ENCODE measurements around the gene PTP4A2. TPM values are rescaled to one million over a fixed set of nuclear protein-coding genes. Genes with fewer than 3 reads are reported as not detected.
A peak's percentile ranks its signal among the peaks of the same experiment; 100 is the strongest.

Gene PTP4A2
- total and polyA plus RNA-seq, 10 of the 15 experiments (the other 5 are each of a cell fraction or from before 2014, with no cell fraction given), result 180 to 909 (median 375) TPM

GRCh38 chr1:31944205-31945089 lies 6.3 kb upstream of the PTP4A2 start (continued):
- TF ChIP-seq SKIL (IDR thresholded peaks at IDR 0.05; ENCODE audit: low read depth, poor library complexity, severe bottlenecking), result peak; percentile 8
- no peak for TF ChIP-seq ASH2L (IDR thresholded peaks at IDR 0.05; ENCODE audit: borderline replicate concordance, low read depth)
- TF ChIP-seq MYC (IDR thresholded peaks at IDR 0.05; ENCODE audit: insufficient read depth, insufficient read length, insufficient replicate concordance, low read length, severe bottlenecking), result no peak
- peak; percentile 78 for TF ChIP-seq SP1 (IDR thresholded peaks at IDR 0.05; ENCODE audit: low read depth, low read length)
- peak; percentile 94 for TF ChIP-seq POU2F2 (IDR thresholded peaks at IDR 0.05; ENCODE audit: borderline replicate concordance, low read depth, low read length)
- peak; percentile 75 for TF ChIP-seq MXI1 (IDR thresholded peaks at IDR 0.05; ENCODE audit: low read depth, low read length)
- TF ChIP-seq BCL11A (IDR thresholded peaks at IDR 0.05; ENCODE audit: low read depth, low read length), result peak; percentile 24; the same call in 1 of the 2 replicates
- TF ChIP-seq HSF1 (IDR thresholded peaks at IDR 0.05; ENCODE audit: low read depth, low read length), result no peak
- TF ChIP-seq TCF12 (IDR thresholded peaks at IDR 0.05; ENCODE audit: low read depth, low read length), result peak; percentile 91
- TF ChIP-seq HDAC2 (IDR thresholded peaks at IDR 0.05), result no peak
- TF ChIP-seq NR2C1 (IDR thresholded peaks at IDR 0.05), result no peak
- no peak for TF ChIP-seq PAX8 (IDR thresholded peaks at IDR 0.05)
- TF ChIP-seq RAD51 (IDR thresholded peaks at IDR 0.05), result no peak
- TF ChIP-seq IRF5 (IDR thresholded peaks at IDR 0.05; ENCODE audit: borderline replicate concordance), result no peak
- TF ChIP-seq TCF7 (IDR thresholded peaks at IDR 0.05; ENCODE audit: borderline replicate concordance), result no peak
- TF ChIP-seq POLR2AphosphoS2 (IDR thresholded peaks at IDR 0.05; ENCODE audit: low read depth, low read length), result peak; percentile 96
- peak; percentile 90 for TF ChIP-seq CHD2 (IDR thresholded peaks at IDR 0.05; ENCODE audit: borderline replicate concordance, low read depth, low read length)
- no peak for TF ChIP-seq MTA3 (IDR thresholded peaks at IDR 0.05; ENCODE audit: borderline replicate concordance, low read length)
- TF ChIP-seq YBX1 (IDR thresholded peaks at IDR 0.05), result no peak
- peak; percentile 87 for TF ChIP-seq MLLT1 (IDR thresholded peaks at IDR 0.05)
- TF ChIP-seq ELK1 (IDR thresholded peaks at IDR 0.05; ENCODE audit: low read depth, low read length), result peak; percentile 81
- TF ChIP-seq ATF7 (IDR thresholded peaks at IDR 0.05; ENCODE audit: low read depth), result 0 out of 2 replicates have a peak, but pooled peaks have one; percentile 41
- peak; percentile 86; the same call in 1 of the 2 replicates for TF ChIP-seq RCOR1 (conservative IDR thresholded peaks at IDR 0.05; ENCODE audit: low read depth, low read length)

Measured in GM12878 (cell line).